HG03558 (cell line): ENCODE measurements around the gene SDHAF1.

Experiments used
- ATAC-seq: cut with Tn5 transposase; IDR thresholded peaks from one replicate; pipeline ENCODE4 v1.9.1; 2021; ENCODE audit warnings: moderate number of reproducible peaks; ENCODE audit not compliant: unreplicated experiment; ENCODE audit errors: extremely low read depth

Gene SDHAF1

DNA sequence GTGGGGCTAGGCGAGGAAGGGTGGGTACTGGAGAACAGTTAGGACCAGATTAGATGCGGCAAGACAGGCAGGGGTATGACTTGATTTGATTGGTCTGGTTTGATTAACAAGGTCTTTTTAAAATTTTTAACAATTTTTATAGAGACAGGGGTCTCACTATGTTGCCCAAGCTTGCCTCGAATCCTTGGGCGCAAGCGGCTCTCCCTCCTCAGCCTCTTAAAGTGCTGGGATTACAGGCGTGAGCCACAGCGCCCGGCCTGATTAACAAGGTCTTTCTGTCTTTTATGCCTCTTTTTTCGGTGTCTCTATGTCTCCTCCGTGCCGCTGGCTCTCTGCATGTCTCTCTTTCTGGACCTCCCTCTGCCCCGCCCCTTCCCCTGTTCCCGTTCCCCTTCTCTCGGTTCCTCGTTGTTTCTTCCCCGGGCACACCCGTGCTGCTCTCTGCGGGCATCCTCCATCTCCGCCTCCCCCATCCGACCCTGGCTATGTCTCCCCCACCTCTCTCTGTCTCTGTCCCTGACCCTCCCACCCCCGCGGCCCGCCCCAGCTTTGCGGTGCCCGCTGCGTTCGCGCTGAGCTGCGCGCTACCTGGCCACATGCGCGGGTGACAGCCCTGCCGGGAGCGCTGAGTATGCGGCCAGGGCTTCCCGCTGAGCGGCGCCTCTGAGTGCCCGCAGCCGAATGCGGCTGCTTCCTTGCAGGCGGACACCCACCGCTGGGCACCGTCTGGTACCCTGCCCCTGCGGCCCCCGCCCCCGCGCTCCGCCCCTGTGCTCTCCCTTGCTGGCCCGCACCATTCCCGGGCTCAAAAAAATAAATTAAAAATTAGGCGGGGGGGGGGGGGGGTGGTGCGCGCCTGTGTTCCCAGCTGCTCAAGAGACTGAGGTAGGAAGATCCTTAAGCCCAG, 8.1 kb upstream of the SDHAF1 start:
- ATAC-seq: no peak

DNA sequence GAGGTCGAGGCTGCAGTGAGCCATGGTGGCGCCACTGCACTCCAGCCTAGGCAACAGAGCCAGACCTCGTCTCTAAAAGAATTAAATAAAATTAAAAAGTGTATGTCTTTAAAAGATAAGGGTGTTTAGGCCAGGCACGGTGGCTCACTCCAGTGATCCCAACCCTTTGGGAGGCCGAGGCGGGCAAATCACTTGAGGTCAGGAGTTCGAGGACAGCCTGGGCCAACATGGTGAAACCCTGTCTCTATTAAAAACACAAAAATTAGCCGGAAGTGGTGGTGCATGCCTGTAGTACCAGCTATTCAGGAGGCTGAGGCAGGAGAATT, 7.5 kb upstream of the SDHAF1 start:
- no peak for ATAC-seq

DNA sequence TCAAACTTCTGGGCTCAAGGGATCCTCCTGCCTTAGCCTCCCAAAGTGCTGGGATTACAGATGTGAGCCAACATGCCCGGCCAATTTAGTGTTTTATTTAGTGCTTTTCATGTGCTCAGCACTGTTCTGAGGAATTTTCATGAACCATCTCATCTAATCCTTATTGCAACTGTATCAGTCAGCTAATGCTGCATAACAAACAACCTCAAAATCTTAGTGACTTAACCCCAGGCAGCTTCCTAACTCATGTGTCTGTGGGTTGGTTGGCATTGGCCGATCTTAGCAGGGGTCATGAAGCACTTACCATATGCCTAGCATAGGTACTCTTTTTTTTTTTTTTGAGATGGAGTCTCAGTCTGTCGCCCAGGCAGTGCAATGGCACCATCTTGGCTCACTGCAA, 6.2 kb upstream of the SDHAF1 start:
- no peak for ATAC-seq

DNA sequence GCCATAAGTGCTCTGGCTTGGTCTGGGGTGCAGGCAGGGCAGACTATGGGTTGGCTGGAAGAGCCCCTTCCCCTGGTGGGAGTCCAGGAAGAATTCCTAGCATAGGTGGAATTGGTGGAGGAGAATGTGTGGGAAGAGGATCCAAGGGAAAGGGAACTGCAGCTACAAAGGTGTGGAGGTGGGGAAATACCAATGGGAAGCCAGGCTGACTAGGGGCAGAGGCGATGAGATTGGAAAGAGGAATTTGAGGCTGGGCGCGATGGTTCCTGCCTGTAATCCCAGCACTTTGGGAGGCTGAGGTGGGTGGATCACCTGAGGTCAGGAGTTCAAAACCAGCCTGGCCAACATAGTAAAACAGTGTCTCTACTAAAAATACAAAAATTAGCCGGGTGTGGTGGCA, 4.8 kb upstream of the SDHAF1 start:
- no peak for ATAC-seq

DNA sequence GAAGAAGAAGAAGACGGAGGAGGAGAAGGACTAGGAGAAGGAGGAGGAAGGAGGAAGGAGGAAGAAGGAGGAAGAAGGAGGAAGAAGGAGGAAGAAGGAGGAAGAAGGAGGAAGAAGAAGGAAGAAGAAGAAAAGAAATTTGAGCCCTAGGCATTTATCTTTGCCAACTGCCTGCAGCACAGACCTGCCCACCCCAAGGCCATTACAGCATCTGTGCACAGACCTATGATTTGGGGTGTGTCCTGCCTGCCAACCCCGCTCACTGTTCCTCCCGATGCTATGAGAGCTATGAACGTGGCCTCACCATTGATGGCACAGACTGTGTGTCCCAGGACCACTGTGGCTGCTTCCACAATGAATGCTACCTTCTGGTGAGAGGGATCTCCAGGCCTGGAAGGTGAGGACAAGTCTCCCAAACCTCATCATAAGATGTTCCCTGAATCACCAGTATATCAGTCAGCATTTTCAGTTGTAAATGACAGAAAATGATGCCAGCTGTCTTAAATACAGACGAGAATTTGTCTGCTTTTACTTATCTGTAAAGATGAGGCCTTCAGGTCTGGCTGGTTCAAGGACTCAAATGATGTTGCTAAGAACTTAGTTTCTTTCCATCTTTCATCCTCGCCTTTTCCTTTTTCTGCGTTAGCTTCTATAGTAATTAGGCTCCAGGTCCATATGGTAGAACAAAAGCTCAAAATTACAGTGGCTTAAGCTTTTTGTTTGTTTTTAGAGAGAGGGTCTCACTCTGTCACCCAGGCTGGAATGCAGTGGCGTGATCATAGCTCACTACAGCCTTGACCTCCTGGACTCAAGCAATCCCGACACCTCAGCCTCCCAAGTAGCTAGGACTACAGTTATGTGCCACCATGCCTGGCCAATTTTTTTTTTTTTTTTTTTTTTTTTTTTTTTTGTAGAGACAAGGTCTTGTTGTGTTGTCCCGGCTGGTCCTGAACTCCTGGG, 3.9 kb upstream of the SDHAF1 start:
- ATAC-seq: no peak

DNA sequence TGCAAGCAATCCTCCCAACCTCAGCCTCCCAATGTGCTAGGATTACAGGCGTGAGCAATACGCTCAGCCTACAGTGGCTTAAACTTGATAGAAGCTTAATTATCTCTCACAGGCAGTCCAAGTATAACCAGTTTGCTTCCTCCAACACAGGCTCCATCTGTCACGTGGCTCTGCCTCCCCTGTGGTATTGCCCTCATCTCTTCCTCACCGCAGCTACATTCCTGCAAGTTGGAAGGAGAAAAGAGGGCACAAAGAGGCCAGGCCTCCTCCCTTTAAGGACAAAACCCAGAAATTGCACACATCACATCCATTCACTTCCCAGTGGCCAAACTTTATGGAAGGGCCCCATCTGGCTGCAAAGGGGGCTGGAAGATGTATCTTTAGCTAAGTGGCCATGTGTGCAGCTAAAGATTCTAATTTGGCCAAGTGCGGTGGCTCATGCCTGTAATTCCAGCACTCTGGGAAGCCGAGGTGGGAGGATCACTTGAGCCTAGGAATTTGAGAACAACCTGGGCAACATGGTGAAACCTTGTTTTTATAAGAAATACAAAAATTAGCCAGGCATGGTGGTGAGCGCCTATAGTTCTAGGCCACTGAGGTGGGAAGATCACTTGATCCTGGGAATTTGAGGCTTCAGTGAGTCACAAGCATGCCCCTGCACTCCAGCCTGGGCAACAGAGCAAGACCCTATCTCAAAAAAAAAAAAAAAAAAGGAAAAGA, 3.1 kb upstream of the SDHAF1 start:
- ATAC-seq: no peak

DNA sequence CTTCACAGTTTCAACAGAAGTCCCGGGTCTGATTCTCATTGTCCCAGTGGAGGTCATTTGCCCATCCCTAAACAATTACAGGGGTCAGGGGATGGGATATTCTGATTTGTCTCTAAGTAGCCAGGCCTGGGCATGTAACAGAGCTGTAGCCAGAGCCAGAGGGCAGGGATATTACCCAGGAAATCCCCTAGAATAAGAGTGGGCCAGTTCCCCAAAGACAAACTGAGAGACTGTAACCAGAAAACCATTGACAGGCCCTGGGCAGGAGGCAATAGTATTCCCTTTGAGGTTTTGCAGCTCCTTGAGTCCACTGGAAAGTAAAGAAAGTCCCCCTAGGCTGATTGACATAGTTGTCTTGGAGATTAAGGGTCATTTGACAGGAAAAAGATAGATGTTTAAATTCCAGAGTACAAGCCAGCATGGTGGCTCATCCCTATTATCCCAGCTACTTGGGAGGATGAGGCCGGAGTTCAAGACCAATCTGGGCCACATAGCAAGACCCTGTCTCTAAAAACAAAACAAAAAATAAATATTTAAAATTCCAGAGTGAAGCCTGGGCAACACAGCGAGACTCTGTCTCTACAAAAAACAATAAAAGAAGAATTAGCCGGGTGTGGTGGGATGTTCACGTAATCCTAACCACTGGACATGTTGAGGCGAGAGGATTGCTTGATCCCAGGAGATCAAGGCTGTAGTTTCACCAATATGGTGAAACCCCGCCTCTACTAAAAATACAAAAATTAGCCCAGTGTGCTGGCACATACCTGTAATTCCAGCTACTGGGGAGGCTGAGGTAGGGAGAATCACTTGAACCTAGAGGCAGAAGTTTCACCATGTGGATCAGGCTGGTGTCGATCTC, 1.9 kb upstream of the SDHAF1 start:
- no peak for ATAC-seq

DNA sequence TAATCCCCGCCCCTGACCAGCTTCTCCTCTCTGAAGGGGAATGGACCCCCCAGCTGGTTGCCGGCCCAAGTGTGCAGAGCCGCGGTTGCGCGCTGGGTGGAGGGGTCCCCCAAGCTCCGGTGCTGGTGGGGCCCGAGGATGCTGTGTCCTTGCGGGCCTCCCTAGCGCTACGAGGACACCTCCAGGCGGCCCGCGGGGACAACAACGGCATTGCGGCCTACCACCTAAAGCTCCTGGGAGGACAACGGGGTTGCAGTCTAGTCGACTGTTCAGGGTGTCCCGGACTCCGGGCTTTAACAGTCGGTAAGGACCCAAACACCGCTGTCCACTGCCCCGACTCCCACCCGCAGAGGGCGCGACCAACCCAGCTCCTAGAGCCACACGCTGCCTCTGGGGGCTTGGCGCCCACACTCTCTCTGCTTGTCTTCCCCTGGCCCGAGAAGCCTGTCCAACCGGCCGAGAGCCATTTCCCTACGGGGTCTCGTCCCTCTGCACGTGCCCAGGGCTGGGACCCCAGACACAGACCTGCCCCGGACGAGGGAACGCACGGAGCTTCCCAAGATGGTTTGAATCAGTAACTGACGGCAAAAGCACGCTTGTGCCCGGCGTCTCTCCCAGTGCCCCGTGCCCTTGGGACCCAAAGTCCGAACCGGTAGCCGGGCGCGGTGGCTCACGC, 927 bp upstream of the SDHAF1 start:
- ATAC-seq: no peak

DNA sequence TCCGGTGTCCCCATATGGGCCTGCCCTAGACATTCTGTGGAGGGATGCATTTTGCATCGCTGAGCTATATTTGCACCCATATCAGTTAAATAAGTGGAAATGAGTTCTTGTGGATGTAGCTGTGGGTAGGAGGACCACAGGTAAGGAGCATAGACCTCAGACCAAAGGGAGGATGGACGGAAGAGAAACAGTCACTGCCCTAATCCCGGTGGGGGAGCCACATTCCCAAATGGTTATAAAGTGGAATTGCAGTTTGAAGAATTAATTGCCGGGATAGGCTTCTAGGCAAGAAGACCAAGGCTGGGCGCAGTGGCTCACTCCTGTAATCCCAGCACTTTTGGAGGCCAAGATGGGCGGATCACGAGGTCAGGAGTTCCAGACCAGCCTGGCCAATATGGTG, 1.8 kb downstream of the SDHAF1 start:
- ATAC-seq: no peak

DNA sequence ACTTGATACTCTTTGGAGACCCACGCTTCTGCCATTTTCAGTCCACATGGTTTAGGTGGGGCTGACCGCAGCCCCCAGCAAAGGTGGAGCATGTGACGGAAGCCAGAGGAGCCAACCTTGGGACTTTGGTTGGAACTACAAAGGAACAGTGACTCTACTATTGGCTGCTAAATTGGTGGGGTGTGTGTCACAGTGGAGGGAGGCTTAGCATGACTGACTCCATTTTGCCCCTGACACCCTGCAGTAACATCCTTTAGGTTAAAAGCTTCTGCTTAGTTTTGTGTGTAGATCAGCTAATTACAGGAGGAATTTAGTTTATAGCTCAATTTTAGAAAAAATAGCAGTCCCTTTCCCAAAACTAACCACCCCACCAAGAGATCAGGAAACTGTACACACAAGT, 6.6 kb downstream of the SDHAF1 start:
- ATAC-seq: no peak

DNA sequence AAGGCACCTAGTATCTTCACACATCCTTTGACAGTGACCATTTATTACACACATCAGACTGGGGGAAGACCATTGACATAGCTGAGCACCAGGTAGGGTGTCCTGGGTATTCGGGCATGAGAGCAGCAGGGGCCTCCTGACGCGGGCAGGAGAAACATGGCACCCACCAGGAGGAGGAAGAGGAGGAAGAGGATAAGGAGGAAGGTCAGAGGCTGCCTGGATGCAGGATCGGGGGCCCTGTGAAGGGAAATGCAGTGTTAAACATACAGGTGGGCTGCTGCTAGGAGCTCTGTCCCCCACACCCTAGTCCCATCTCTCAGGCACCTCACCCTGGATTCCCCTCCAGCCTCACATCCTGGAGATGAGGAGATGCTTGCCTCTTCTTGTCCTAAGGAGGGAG, 8.3 kb downstream of the SDHAF1 start:
- ATAC-seq: no peak

DNA sequence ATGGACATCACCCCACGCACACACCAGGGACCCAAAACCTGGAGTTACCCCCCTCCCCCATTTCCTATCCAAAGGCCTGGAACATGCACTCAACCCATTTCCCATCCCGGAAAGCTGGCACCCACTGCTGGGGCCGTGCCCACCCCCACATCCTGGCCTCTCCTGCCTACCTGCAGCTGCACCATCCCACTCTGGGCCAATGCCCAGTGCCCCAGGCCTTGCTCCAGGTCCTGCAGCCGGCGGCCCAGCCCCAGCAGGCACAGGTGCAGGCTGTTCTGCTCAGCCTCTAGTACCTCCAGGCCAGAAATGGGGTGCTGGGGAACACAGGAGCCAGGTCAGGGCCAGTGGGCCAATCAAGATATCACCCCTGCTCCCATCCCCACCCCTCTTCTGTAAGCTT, 12.0 kb downstream of the SDHAF1 start:
- ATAC-seq: no peak

DNA sequence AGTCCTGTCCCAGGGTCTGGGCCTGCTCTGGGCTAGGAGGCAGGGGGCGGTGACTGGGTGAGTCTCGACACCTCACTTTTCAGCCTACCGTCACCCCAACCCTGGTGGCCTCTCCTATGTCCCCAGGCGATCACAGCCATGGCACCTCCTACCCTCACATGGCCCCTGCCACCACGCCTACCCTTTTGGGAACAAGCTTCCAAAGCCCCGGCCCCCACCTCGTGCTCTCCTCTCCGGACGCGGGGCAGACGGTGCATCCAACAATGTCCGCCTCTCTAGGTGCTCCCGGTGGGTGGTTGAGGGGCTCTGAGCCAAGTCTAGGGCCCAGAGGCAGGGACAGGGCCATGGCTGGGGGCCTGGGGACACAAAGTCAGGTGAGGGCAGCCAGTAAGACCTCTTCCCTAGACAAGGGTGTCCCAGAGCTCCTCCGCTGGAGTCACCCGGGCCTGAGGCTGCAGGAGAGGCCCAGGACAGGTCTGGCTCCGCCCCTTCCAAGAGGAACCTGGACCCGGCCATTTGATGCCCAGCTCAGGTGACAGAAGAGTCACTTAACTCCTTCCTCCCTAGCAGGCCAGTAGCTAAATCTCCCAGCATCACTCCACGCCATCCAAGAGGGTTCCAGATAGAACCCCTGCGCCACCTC, 13.5 kb downstream of the SDHAF1 start, which contains the start of gene SYNE4:
Gene SYNE4 (minus strand): TSS at position 478 of the 643 bp plus-strand sequence. CDS start 132 bp downstream, at position 346.
- ATAC-seq: no peak

DNA sequence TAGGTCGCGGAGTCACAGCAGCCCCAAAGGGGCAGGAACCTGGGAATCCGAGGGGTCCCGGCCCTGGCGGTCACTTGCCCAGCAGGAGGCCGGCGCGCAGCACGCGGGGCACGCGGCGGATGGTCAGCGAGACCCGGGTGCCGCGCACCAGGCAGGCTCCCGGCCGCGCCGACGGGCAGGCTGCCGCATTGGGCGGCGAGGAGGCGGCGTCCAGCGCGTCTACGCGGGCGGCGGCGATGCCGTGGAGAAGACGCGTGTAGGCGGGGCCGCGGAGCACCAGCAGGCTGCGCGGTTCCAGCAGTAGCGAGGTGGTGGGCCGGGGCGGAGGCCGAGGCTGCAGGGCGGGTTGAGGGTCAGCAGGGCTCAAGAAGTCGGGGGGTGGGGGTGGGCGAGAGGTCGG, 14.2 kb downstream of the SDHAF1 start:
- no peak for ATAC-seq

DNA sequence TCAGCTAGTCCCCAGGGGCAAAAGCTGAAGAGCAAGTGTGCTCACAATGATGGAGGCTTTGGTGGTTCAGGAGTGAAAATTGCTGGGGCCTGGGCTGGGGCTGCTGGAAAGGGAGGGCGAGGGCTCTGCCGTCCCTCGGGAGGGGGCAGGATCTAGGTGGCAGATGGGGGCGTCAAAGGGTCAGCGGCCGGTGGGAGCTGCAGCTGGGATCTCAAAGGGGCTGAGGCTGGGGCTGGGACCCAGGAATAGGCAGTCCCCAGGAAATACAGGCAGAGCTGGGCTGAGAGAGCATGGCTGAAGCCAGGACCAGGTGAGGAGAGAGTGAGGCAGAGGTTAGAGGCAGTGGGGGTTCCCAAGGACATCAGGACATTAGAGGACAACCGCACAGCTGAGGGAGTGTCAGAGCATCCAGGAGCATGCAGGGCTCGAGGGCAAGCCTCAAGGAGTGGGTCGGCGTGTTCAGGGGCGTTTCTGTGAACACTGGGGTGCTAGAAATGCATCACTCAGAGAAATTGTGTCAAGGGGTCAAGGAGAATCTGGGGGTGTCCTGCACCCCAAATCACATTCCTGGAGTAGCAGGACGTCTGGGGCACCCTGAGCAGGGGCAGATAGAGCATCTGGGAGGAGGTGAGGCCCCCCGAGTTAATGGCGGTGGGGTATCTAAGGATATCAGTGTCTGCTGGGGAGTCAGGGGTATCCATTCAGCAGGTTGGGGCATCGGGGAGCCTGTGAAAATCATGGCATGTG, 14.8 kb downstream of the SDHAF1 start:
- no peak for ATAC-seq

DNA sequence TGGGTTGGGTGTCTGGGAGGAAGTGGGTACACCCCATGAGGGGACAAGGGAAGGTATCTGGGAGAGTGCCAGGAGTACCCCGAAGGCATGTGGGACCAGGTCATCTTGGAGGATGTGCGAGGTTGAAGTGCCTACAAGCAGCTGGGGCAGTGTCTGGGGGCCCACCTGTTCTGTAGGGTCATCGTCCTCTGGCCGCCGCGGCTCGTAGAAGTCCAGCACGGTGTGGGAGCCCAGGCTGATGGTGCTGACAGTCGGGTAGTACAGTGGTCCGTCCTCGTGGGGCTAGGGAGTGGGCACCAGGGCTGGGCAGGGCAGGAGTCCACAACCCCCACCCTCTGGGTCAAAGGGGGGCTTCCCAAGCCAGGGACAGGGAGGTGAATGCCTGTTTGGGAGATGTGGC, 15.4 kb downstream of the SDHAF1 start:
- no peak for ATAC-seq

DNA sequence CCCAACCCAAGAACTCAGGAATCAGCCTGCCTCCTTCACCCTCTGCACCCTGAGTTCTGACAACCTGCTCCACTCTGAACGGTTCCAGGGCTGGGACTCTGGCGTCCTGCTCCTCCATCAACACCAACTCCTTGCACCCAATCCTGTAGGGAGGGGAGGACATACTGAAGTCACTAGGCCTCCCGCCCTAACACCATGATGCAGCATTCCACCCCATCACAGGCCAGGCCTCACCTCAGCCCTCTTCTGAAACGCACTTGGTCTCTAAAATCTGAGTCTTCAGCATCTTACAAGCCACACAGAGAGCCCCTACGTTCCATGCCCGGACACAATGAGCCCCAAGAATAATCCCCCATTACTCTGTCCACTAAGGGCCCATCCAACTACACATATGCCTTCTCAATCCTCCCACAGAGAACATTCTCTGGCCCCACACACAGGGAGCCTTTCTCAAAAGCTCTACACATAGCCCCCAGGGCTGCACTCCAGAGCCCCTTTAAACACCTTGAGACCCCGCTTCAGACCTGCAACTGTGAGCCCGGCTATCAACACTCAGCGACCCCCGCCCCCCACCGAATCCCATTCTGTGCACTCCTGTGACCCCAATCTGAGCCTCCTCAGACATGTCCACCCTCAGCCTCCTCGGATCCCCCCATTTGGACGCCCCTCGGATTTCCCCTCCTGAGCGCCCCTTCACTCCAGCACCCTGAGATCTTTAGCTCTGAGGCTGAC, 18.5 kb downstream of the SDHAF1 start:
- ATAC-seq: no peak
